ENCODE measurements around the gene HSBP1L1. TPM values are rescaled to one million over a fixed set of nuclear protein-coding genes. Genes with fewer than 3 reads are reported as not detected.

HSBP1L1 gene
- 30.8 and 56.3 TPM in 2 replicates for total RNA-seq

DNA sequence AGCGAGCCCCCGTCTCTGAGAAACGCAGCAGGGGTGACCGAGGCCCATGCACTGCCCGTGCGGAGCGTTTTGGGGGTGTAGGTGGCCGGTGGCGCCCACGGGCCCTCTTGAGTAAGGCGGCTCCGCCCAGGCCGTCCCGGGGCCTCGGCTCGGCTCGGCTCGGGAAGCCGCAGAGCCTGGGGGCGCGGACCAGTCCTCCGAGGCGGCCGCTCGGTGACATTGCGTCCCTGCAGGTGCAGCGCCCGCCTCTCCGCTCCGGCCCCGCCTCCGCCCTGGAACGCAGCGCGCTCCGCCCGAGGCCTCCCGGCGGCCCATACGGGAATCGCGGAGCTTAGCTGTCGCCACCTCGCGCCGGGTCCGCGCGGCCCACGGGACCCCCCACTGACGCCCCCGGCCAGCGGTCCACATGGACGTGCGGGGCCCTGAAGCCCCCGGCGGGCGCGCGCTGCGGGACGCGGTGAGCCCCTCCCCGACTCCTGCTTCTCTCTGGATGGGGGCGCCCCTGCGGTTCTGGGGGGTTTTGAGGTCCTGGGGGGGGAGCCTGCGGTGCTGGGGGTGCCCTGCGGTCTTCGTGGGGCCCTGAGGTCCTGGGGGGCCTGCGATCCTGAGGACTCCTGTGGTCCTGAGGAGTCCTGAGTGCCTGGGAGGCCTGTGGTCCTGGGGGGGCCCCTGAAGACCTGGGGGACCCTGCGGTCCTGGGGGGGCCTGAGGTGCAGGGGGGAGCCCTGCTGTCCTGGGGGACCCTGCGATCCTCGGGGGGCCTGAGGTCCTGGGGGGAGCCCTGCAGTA, at the start of gene HSBP1L1:
Gene HSBP1L1 (plus strand): TSS at position 314 of the 789 bp plus-strand sequence. CDS start 93 bp downstream, at position 407.

DNA sequence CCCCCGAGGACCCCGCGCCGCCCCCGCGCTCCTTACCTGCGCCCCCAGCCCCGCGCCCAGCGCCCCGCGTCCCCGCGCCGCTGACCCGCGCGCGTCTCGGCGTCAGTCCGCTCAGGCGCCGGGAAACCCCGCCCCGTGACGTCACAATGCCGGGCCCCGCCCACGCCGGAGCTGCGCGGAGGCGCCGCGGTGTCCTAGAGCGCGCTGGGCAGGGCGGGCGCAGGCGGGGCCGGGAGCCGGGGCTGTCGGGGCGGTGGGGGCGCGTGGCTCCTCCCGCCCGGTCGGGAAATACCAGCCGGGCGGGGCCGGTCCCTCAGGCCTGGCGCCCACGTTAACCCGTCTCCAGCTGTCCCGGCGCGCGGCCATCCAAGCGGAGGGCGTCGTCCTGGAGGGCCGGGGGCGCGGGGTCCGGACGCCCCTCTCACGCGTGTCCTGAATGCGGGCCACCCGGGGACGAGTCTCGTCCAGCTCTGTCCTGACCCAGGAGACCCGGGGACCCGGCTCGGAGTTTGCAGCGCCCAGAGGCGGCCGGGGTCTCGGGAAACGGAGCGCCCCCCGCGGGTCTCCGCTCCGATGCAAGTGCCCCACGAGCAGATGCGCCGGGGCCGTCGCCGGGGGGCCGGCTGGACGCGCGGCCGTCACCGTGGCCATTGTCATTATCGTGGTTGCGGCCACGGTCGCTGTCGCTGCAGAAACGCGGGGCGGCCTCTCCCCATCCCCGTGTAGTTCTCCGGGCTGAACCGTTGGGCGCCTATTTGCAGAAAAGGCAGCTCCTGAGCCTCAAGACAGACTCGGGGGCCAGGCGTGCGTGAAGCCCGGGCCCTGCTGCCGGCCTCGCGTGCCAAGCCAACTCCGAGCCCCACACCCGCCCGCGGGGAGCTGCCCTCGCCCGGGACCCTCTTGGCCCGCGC, 12.6 kb upstream of the HSBP1L1 start, which contains the start of gene SLC66A2:
Gene SLC66A2 (minus strand): TSS at position 109 of the 911 bp plus-strand sequence. CDS start 727 bp downstream, outside the sequence.

DNA sequence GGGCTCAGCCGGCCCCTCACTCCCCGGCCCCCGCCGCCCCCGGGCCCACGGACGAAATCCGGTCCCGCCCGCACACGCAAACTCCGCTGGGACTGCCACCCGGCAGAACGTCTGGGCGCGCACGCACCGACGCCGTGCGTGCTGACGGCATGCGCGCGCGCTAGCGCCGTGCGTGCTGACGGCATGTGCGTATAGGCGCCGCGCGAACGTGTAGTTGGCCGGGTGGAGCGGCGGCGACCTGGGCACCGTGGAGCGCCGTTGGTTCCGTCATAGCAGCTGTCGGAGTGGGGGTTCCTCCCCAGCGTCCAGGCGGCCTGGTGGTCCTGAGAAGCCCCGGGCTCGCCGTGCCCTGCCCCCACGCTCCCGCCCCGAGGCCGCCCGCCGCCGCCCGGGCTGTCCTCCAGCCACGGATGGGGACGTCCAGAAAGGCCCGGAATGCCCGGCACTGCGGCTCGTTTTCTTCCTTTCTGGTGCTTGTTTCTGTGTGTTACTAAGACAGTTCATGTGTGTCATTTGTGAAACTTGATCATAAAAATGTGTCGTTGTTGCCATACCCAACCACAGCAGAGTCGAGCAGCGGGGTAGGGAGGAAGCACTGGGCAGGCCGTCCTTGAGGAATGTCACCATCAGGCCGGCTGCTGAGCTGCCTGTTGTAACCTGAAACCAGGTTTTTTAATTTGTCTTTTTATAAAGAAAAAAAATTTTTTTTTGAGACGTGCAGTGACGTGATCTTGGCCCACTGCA, 24.2 kb downstream of the HSBP1L1 start, which contains the start of gene TXNL4A:
Gene TXNL4A (minus strand): TSS at position 113 of the 744 bp plus-strand sequence. CDS start 171 bp downstream, outside the sequence.

Other genes starting within 250 kb of the HSBP1L1 start
- 0.21 TPM in 1 of 2 replicates, not detected in the other for gene KCNG2, start 166.7 kb upstream of the HSBP1L1 start, total RNA-seq
- gene SLC66A2, start 13.0 kb upstream of the HSBP1L1 start, total RNA-seq: 49.1 and 49.4 TPM in 2 replicates
- 64.0 and 74.2 TPM in 2 replicates for gene TXNL4A, start 23.9 kb downstream of the HSBP1L1 start, total RNA-seq
- gene RBFA, start 69.8 kb downstream of the HSBP1L1 start, total RNA-seq: 39.9 and 45.7 TPM in 2 replicates
- 13.6 and 20.0 TPM in 2 replicates for gene ADNP2, start 144.6 kb downstream of the HSBP1L1 start, total RNA-seq

Data from airway epithelial cell (primary cell).